Measurements from ENCODE around the gene LINC01488.

LINC01488 gene

DNA sequence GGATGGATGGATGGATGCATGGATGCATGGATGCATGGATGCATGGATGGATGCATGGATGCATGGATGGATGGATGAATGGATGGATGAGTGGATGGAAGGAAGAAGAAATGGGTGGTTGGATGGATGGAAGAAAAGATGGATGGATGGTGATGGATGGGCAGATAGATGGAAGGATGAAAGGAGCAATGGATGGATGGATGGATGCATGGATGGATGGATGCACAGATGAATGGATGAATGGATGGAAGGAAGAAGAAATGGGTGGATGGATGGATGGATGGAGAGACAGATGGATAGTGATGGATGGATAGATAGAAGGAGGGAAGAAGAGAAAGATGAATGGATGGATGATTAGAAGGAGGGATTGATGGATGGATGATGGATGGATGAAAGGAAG, 30.2 kb upstream of the LINC01488 start:
- CTCF ChIA-PET: no interaction called here
- H3K36me3 ChIP-seq (ENCODE audit: control insufficient read depth in 4 of 4, insufficient read depth in 4 of 4, low read length in 3 of 4): no peaks in the 10 kb centered on the region
- H3K4me1 ChIP-seq (ENCODE audit: control extremely low read depth in 1 of 4, control insufficient read depth in 4 of 4, insufficient read depth in 4 of 4, low read length in 3 of 4): peaks cover 2 to 40% (median 36%) of the 10 kb centered on the region in 4 experiments
- no peaks in the 10 kb centered on the region for H3K27me3 ChIP-seq (replicated peaks in 2 of 5; ENCODE audit: control insufficient read depth in 4 of 5, insufficient read depth in 5 of 5, low read length in 4 of 5)
- H3K4me3 ChIP-seq (ENCODE audit: control insufficient read depth in 1 of 7, extremely low read depth in 1 of 7, insufficient read depth in 4 of 7, low read depth in 2 of 7, low read length in 6 of 7): no peak overlapping the region
- H3K27ac ChIP-seq (ENCODE audit: insufficient read depth in 1 of 2, low read depth in 1 of 2, low read length in 2 of 2, poor library complexity in 1 of 2, severe bottlenecking in 2 of 2): no peak overlapping the region
- H3K9me3 ChIP-seq (ENCODE audit: control extremely low read depth in 1 of 5, control insufficient read depth in 4 of 5, insufficient read depth in 2 of 5, low read depth in 1 of 5, low read length in 4 of 5): no peaks in the 10 kb centered on the region
- DNase-seq: no peak
- POLR2A ChIA-PET: no interaction called here

DNA sequence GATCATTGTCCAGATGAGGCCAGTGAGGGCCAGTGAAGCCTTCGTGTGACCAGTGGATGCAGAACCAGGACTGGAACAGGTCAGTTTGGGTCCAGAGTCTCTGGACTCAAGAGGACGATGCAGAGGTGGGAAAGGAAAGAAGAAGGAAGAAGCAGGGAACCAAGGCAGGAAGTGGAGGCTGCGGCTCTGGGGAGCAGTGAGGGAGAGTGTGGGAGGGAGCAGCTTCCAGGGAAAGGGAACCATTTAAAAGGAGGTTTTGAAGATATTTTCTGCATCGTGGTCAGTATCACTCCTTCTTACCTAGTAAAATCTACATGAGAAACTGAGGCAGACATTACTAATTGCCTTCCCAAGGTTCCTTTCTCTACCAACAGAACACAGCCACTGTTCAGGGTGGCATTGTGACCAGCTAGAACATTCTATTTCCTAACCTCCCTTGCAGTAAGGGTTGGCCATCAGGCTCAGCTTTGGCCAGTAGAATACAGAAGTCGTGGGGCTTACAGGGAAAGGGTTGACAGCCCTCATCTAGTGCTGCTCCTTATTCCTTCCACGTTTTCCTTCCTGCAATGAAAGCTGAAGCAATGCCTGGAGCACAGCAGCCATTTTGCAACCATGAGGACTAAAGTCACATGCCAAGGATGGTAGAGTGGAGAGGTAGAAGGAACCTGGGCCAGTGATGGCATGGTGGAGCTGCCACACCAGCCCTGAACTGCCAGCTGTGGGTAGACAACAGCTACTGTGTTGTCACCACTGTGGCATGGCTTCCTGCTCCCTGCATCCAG, 29.1 kb upstream of the LINC01488 start:
- Histone ChIP-seq H3K27me3 (replicated peaks in 2 of 5; ENCODE audit: control insufficient read depth in 4 of 5, insufficient read depth in 5 of 5, low read length in 4 of 5) (no peaks in the 10 kb centered on the region), H3K36me3 (ENCODE audit: control insufficient read depth in 4 of 4, insufficient read depth in 4 of 4, low read length in 3 of 4) (no peaks in the 10 kb centered on the region), H3K27ac (ENCODE audit: insufficient read depth in 1 of 2, low read depth in 1 of 2, low read length in 2 of 2, poor library complexity in 1 of 2, severe bottlenecking in 2 of 2) (no peak overlapping the region), H3K9me3 (ENCODE audit: control extremely low read depth in 1 of 5, control insufficient read depth in 4 of 5, insufficient read depth in 2 of 5, low read depth in 1 of 5, low read length in 4 of 5) (peaks cover 0 to 9% (median 3%) of the 10 kb centered on the region in 5 experiments), H3K4me3 (ENCODE audit: control insufficient read depth in 1 of 7, extremely low read depth in 1 of 7, insufficient read depth in 4 of 7, low read depth in 2 of 7, low read length in 6 of 7) (no peak overlapping the region), H3K4me1 (ENCODE audit: control extremely low read depth in 1 of 4, control insufficient read depth in 4 of 4, insufficient read depth in 4 of 4, low read length in 3 of 4) (peaks cover 2 to 39% (median 36%) of the 10 kb centered on the region in 4 experiments)
- WGBS (ENCODE audit: insufficient coverage): 83% methylated on average over 5 of the region's 6 CpGs
- ChIA-PET CTCF (no interaction called here), POLR2A (no interaction called here)
- no peak for DNase-seq

DNA sequence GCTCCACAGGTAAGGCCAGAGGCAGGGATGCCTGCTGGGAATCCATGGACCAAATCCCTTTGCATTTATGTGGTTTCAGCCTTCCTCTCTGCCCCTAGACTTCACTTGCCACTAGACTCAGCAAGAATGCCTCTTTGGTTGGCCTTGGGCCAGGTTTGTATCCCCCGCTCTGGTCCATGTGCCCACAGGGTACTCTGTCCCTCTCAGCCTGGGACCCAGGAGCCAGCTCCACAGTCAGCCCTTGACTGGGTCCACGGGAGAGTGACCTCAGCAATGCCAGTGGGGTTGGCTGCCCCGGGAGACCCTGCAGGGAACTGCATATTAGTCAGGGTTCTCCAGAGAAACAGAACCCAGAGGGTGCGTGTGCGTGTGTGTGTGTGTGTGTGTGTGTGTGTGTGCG, 28.3 kb upstream of the LINC01488 start:
- 98% methylated on average over 6 of the region's 6 CpGs for WGBS (ENCODE audit: insufficient coverage)
- no peak for DNase-seq
- peaks cover 2 to 31% (median 29%) of the 10 kb centered on the region in 4 experiments for H3K4me1 ChIP-seq (ENCODE audit: control extremely low read depth in 1 of 4, control insufficient read depth in 4 of 4, insufficient read depth in 4 of 4, low read length in 3 of 4)
- H3K27ac ChIP-seq (ENCODE audit: insufficient read depth in 1 of 2, low read depth in 1 of 2, low read length in 2 of 2, poor library complexity in 1 of 2, severe bottlenecking in 2 of 2): no peak overlapping the region
- peaks cover 0 to 9% (median 5%) of the 10 kb centered on the region in 5 experiments for H3K9me3 ChIP-seq (ENCODE audit: control extremely low read depth in 1 of 5, control insufficient read depth in 4 of 5, insufficient read depth in 2 of 5, low read depth in 1 of 5, low read length in 4 of 5)
- H3K36me3 ChIP-seq (ENCODE audit: control insufficient read depth in 4 of 4, insufficient read depth in 4 of 4, low read length in 3 of 4): no peaks in the 10 kb centered on the region
- POLR2A ChIA-PET: interaction anchor here (0.5 kb wide), 1 partner anchor 14 kb away, joined by 3 read pairs; no protein-coding TSS in a partner anchor
- CTCF ChIA-PET: interaction anchor here (0.6 to 0.7 kb wide), 2 partner anchors 43 to 192 kb away, joined by 3 read pairs; no protein-coding TSS in a partner anchor
- no peak overlapping the region for H3K4me3 ChIP-seq (ENCODE audit: control insufficient read depth in 1 of 7, extremely low read depth in 1 of 7, insufficient read depth in 4 of 7, low read depth in 2 of 7, low read length in 6 of 7)
- H3K27me3 ChIP-seq (replicated peaks in 2 of 5; ENCODE audit: control insufficient read depth in 4 of 5, insufficient read depth in 5 of 5, low read length in 4 of 5): no peaks in the 10 kb centered on the region

DNA sequence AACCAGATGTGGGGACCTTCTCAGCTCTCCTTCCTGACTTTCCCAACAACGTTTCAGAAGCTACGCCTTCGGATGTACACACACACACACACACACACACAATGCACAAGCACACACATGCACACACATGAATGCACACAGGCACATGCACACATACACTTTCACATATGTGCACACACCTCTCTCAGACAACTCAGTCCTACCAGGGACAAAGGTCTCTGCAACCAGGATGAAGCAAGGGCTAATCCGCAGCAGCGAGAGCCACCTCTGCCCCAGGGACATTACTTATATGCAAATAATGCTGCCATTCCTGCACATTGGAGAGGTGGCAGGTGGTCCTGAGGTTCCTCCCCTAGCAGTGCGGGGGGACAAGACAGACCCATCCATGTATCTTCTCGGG, 27.4 kb upstream of the LINC01488 start:
- POLR2A ChIA-PET: no interaction called here
- H3K9me3 ChIP-seq (ENCODE audit: control extremely low read depth in 1 of 5, control insufficient read depth in 4 of 5, insufficient read depth in 2 of 5, low read depth in 1 of 5, low read length in 4 of 5): peaks cover 0 to 9% (median 5%) of the 10 kb centered on the region in 5 experiments
- CTCF ChIA-PET: interaction anchor here (0.6 to 0.7 kb wide), 2 partner anchors 44 to 191 kb away, joined by 3 read pairs; no protein-coding TSS in a partner anchor

GRCh38 chr11:69455969-69456368, 25.5 kb upstream of the LINC01488 start:
- WGBS (ENCODE audit: insufficient coverage): 95% methylated on average over 4 of the region's 4 CpGs
- POLR2A ChIA-PET: no interaction called here
- peaks cover 0 to 3% (median under 1%) of the 10 kb centered on the region in 4 experiments for H3K4me1 ChIP-seq (ENCODE audit: control extremely low read depth in 1 of 4, control insufficient read depth in 4 of 4, insufficient read depth in 4 of 4, low read length in 3 of 4)

More for the DNA sequence above, 27.4 kb upstream of the LINC01488 start:
- 100% methylated on average over 6 of the region's 7 CpGs for WGBS (ENCODE audit: insufficient coverage)
- Histone ChIP-seq H3K36me3 (ENCODE audit: control insufficient read depth in 4 of 4, insufficient read depth in 4 of 4, low read length in 3 of 4) (no peaks in the 10 kb centered on the region), H3K27me3 (replicated peaks in 2 of 5; ENCODE audit: control insufficient read depth in 4 of 5, insufficient read depth in 5 of 5, low read length in 4 of 5) (no peaks in the 10 kb centered on the region), H3K4me1 (ENCODE audit: control extremely low read depth in 1 of 4, control insufficient read depth in 4 of 4, insufficient read depth in 4 of 4, low read length in 3 of 4) (peaks cover 2 to 23% (median 20%) of the 10 kb centered on the region in 4 experiments), H3K4me3 (ENCODE audit: control insufficient read depth in 1 of 7, extremely low read depth in 1 of 7, insufficient read depth in 4 of 7, low read depth in 2 of 7, low read length in 6 of 7) (no peak overlapping the region), H3K27ac (ENCODE audit: insufficient read depth in 1 of 2, low read depth in 1 of 2, low read length in 2 of 2, poor library complexity in 1 of 2, severe bottlenecking in 2 of 2) (no peak overlapping the region)
- DNase-seq: no peak

DNA sequence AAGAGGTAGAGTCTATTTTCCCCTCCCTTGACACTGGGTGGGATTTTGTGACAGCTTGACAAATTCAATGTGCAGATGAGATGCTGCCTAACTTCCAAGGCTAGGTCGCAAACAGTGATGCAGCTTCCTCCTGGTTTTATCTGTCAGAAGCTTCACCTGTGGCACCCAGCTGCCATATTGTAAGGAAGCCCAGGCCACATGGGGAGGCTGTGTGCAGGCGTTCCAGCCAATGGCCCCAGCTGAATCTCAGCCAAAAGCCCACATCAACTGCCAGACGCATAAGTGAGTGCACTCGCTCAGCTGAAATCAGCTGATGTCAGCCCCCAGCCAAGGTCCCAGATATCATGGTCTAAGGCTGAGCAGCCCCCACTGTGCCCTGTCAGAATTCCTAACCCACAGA, 24.8 kb upstream of the LINC01488 start:
- Histone ChIP-seq H3K4me1 (ENCODE audit: control extremely low read depth in 1 of 4, control insufficient read depth in 4 of 4, insufficient read depth in 4 of 4, low read length in 3 of 4) (no peaks in the 10 kb centered on the region), H3K9me3 (ENCODE audit: control extremely low read depth in 1 of 5, control insufficient read depth in 4 of 5, insufficient read depth in 2 of 5, low read depth in 1 of 5, low read length in 4 of 5) (peaks cover 5 to 24% (median 13%) of the 10 kb centered on the region in 5 experiments), H3K27ac (ENCODE audit: insufficient read depth in 1 of 2, low read depth in 1 of 2, low read length in 2 of 2, poor library complexity in 1 of 2, severe bottlenecking in 2 of 2) (no peak overlapping the region), H3K36me3 (ENCODE audit: control insufficient read depth in 4 of 4, insufficient read depth in 4 of 4, low read length in 3 of 4) (no peaks in the 10 kb centered on the region), H3K27me3 (replicated peaks in 2 of 5; ENCODE audit: control insufficient read depth in 4 of 5, insufficient read depth in 5 of 5, low read length in 4 of 5) (no peaks in the 10 kb centered on the region), H3K4me3 (ENCODE audit: control insufficient read depth in 1 of 7, extremely low read depth in 1 of 7, insufficient read depth in 4 of 7, low read depth in 2 of 7, low read length in 6 of 7) (no peak overlapping the region)
- WGBS (ENCODE audit: insufficient coverage): 100% methylated on average over 4 of the region's 4 CpGs
- POLR2A ChIA-PET: no interaction called here
- CTCF ChIA-PET: no interaction called here
- DNase-seq: no peak

More at GRCh38 chr11:69455969-69456368, 25.5 kb upstream of the LINC01488 start:
- H3K27me3 ChIP-seq (replicated peaks in 2 of 5; ENCODE audit: control insufficient read depth in 4 of 5, insufficient read depth in 5 of 5, low read length in 4 of 5): no peaks in the 10 kb centered on the region
- H3K4me3 ChIP-seq (ENCODE audit: control insufficient read depth in 1 of 7, extremely low read depth in 1 of 7, insufficient read depth in 4 of 7, low read depth in 2 of 7, low read length in 6 of 7): no peak overlapping the region
- H3K36me3 ChIP-seq (ENCODE audit: control insufficient read depth in 4 of 4, insufficient read depth in 4 of 4, low read length in 3 of 4): no peaks in the 10 kb centered on the region
- H3K9me3 ChIP-seq (ENCODE audit: control extremely low read depth in 1 of 5, control insufficient read depth in 4 of 5, insufficient read depth in 2 of 5, low read depth in 1 of 5, low read length in 4 of 5): peaks cover 5 to 18% (median 10%) of the 10 kb centered on the region in 5 experiments
- no peak for DNase-seq
- CTCF ChIA-PET: no interaction called here
- H3K27ac ChIP-seq (ENCODE audit: insufficient read depth in 1 of 2, low read depth in 1 of 2, low read length in 2 of 2, poor library complexity in 1 of 2, severe bottlenecking in 2 of 2): no peak overlapping the region

DNA sequence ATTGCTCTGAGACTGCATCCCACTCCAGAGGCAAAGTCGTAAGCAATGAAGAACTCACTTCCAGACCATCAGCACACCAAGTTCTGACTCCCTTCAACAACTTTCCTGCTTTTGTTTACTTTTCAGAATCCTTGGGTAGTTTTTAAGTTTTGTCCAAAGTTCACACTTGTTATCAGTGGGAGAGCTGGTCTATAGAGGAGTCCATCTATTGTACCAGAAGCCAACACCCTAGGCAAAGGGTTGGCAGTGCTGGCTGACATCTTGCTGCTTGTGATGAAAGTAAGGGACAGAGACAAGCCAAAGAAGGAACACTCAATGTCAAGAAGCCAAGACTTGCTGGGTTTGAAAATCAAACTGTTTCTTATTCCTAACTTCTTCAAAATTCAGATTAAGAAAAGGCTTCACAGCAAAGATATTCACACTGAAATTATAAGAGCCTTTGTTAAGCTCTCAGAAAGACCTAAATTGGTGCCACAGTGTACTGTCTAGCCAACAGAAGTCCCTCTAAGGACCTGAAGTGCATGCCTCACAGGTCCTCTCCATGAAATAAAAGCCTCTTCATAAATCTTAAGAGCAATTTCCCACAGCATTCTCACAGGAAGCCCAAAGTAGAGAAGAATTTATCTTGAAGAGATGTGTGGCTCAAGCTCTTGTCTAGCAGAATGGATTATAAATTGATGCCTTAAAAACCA, 21.5 kb upstream of the LINC01488 start:
- POLR2A ChIA-PET: no interaction called here
- no peak overlapping the region for H3K27ac ChIP-seq (ENCODE audit: insufficient read depth in 1 of 2, low read depth in 1 of 2, low read length in 2 of 2, poor library complexity in 1 of 2, severe bottlenecking in 2 of 2)
- CTCF ChIA-PET: no interaction called here
- no peak overlapping the region for H3K4me3 ChIP-seq (ENCODE audit: control insufficient read depth in 1 of 7, extremely low read depth in 1 of 7, insufficient read depth in 4 of 7, low read depth in 2 of 7, low read length in 6 of 7)
- no peaks in the 10 kb centered on the region for H3K27me3 ChIP-seq (replicated peaks in 2 of 5; ENCODE audit: control insufficient read depth in 4 of 5, insufficient read depth in 5 of 5, low read length in 4 of 5)
- no peaks in the 10 kb centered on the region for H3K36me3 ChIP-seq (ENCODE audit: control insufficient read depth in 4 of 4, insufficient read depth in 4 of 4, low read length in 3 of 4)
- peaks cover 5 to 24% (median 13%) of the 10 kb centered on the region in 5 experiments for H3K9me3 ChIP-seq (ENCODE audit: control extremely low read depth in 1 of 5, control insufficient read depth in 4 of 5, insufficient read depth in 2 of 5, low read depth in 1 of 5, low read length in 4 of 5)
- peaks cover 0 to 5% (median 0%) of the 10 kb centered on the region in 4 experiments for H3K4me1 ChIP-seq (ENCODE audit: control extremely low read depth in 1 of 4, control insufficient read depth in 4 of 4, insufficient read depth in 4 of 4, low read length in 3 of 4)
- no peak for DNase-seq
- WGBS (ENCODE audit: insufficient coverage): no CpG with 5 or more reads among the region's 1 CpG

Data from common myeloid progenitor, CD34-positive (primary cell).